Retinal pigment epithelial cell (primary cell): ENCODE data around the gene DSCAML1.

Experiments used
- DNase-seq: peaks from one replicate; pipeline ENCODE4 v3.0.0-alpha.2; 2010; ENCODE audit warnings: low read depth
- H3K4me3 ChIP-seq: 2 replicates; pipeline ENCODE4 v1.5.1; 2011; ENCODE audit warnings: mild to moderate bottlenecking, low read length, control low read depth, moderate library complexity
- TF ChIP-seq, protein P1 (sequence below): conservative IDR thresholded peaks from 2 replicates; pipeline ENCODE4 v1.5.1; 2011; ENCODE audit warnings: low read depth, low read length, control low read depth, inconsistent platforms

DSCAML1 gene

DNA sequence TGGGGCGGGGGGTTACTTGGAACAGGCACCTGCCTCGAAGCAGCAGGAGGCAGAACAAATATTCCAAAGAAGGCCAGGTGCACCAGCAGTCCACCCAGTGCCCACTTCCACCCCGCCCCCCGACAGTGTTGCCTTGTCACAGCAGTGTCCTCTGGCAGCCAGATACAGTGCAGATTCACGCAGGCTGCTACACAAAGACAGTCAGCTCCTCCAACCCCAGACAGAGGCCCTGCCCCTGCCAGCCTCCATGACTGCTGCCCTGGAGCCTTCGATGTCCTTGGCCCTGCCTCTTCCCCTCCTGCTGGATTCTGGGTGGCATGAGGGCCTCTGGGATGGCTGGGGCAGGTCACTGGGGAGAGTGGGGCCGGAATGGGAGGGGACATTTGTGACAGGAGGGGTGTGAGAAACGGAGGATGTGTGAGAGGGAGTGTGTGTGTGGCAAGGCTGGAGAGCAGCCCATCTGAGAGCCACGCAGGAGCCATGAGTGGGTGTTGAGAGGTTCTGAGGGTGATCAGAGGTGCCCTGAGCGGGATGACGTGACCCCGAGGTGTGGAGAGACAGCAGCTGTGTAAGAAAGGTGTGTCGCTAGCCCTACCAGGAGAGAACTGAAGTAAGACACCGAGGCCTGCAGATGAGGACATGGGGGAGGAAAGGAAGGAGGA lies 295.6 kb downstream of the DSCAML1 start:
- TF ChIP-seq, protein P1, sequence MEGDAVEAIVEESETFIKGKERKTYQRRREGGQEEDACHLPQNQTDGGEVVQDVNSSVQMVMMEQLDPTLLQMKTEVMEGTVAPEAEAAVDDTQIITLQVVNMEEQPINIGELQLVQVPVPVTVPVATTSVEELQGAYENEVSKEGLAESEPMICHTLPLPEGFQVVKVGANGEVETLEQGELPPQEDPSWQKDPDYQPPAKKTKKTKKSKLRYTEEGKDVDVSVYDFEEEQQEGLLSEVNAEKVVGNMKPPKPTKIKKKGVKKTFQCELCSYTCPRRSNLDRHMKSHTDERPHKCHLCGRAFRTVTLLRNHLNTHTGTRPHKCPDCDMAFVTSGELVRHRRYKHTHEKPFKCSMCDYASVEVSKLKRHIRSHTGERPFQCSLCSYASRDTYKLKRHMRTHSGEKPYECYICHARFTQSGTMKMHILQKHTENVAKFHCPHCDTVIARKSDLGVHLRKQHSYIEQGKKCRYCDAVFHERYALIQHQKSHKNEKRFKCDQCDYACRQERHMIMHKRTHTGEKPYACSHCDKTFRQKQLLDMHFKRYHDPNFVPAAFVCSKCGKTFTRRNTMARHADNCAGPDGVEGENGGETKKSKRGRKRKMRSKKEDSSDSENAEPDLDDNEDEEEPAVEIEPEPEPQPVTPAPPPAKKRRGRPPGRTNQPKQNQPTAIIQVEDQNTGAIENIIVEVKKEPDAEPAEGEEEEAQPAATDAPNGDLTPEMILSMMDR = no peak
- DNase-seq = no peak
- H3K4me3 ChIP-seq = no peak overlapping the region

DNA sequence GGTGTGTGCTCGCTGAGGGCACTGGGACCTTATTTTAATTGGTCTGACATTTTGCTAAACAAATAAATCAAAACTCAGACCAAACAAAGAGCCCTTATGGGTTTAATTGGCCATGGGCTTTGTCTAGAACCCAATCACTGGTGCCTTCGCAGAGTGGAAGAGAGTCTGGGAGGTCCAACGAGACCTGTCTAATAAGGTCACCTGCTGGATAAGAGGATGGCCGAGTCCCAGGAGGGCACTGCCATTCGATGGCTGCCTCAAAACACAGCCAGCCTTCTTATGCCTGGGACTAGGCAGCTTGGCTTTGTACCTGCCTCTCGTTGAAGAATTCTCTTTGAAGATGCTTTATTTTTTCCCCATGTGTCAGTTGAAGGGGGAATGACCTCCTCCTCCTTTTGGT lies 298.2 kb downstream of the DSCAML1 start:
- TF ChIP-seq, protein P1 = no peak
- H3K4me3 ChIP-seq = no peak overlapping the region
- DNase-seq = no peak

DNA sequence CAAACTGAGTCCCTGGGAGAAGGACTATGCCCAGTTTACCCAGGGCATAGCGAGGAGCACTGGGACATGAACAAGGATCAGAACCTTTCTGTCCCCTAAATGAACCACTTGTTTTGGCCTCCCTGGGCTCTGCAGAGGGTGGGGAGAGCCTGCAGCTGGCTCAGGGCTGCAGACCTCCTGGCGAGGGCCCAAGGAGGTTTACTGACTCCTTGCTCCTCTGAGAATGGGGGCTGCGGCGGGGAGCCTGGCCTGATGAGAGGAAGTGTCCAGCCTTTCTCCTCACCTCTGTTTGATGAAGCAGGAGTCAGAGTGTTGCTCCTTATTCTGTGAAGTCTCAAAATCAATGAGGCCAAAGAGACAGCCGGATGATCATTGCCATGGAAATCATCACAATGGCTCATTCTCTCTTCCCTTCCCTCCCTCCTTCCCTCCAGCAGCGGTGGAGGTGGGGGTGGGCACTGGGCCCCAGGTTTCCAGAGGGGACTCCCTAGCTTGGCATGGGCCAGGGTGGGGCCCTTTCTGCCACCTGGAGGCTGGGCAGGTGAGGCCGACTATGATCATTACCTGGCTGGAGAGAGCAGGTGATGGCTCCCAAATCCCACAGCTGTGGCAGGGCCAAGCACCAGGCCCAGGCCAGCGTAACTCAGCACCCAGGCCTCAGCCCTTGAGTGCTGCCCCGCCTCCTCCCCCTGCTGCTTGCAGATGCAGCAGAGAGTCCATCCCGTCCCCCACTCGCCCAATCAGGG lies 299.6 kb downstream of the DSCAML1 start:
- TF ChIP-seq, protein P1 = no peak

DNA sequence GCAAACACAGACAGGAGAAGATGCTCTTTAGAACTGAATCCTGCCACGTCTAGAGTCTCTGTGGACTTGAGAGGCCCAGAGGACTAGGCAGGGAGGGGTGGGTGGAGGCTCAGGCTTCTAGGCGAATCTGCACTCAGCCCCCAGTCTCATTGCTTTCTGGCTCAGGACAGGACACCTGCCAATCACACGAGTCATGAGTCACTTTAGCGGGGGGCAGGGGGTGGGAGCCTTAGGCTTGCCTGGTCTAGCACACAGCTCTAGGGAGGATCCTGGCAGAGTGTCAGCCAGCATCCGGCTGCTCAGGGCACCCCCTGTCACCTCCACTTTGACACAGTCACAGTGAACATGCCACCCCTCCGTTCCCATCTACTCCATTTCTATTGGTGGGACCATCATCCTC lies 301.7 kb downstream of the DSCAML1 start:
- no peak overlapping the region for H3K4me3 ChIP-seq
- no peak for DNase-seq
- TF ChIP-seq, protein P1 = no peak

More for the DNA sequence above, 299.6 kb downstream of the DSCAML1 start:
- DNase-seq = no peak
- H3K4me3 ChIP-seq = no peak overlapping the region

DNA sequence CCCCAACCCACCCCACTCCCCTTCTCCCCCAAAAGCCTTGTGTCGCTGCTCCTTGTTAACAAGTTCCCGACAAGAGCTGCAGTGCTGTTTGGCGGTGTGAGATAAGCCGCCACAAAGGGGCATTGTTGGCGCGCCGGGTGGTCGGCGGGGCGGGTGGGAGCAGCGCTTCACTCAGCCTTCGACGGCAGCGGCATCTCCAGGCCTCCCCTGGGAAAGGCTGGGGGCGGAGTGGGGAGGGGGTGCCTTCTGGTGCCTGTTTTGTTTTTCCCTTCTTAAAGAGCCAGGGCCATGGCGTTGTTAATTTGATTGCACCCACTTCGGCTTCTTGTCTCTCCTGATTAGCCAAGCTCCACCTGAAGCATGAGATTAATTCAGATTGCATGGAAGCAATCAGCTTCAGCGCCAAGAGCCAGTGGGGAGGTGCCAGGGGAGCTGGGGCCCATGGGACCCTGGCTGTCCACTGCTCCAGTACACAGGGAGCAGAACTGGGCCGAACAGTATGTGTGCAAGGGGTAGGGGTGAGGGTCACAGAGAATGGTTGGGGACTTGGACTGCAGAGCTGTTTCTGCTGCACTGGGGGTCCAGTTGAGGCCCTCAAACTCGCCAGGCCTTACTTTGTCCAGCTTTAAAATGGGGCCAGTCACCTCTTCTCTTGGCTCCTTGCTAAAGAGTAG lies 304.3 kb downstream of the DSCAML1 start:
- TF ChIP-seq, protein P1 = no peak
- H3K4me3 ChIP-seq = no peak overlapping the region
- DNase-seq = no peak

DNA sequence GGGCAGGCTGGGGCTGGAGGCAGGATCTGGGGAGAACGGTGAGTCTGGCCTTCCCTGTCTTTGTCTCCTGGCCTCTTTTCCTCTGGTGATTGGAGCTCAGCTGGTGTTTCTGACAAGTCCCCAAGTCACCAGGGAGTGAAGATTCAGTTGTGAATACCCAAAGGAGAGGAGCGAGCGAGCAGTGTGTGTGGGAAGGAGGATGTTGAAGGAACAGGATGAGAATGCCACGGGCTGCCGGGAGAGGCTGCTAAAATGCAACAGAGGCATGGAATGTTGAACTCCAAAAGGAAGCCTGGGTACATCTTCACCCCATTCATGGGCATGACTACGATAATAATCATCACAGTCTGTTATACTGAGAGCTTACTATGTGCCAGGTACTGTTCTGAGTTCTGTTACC lies 306.1 kb downstream of the DSCAML1 start:
- no peak for DNase-seq
- TF ChIP-seq, protein P1 = no peak
- no peak overlapping the region for H3K4me3 ChIP-seq
